Neural cell (in vitro differentiated cells): Measurements from ENCODE around the gene ADD2. TPM values are rescaled to one million over a fixed set of nuclear protein-coding genes. Genes with fewer than 3 reads are reported as not detected.

Experiments
- H2AFZ ChIP-seq: fragments of 200-600, 300-800 bp; sonication (generic), shearing (Covaris generic); 2 replicates; pipeline ENCODE4 v1.6.0; 2014; ENCODE audit warnings: low read depth, mild to moderate bottlenecking, antibody characterized with exemption, low read length, moderate library complexity
- H3F3A ChIP-seq: fragments of 200-600 bp; shearing (Covaris generic); 2 replicates; pipeline ENCODE4 v1.6.1; 2016; ENCODE audit warnings: mild to moderate bottlenecking, moderate library complexity, mixed read lengths, antibody characterized with exemption, low read length; ENCODE audit not compliant: insufficient read depth, poor library complexity, severe bottlenecking
- H3K27ac ChIP-seq: fragments of 200-600, 300-800 bp; sonication (generic), shearing (Covaris generic); 2 replicates; pipeline ENCODE4 v1.5.1; 2014; ENCODE audit warnings: mild to moderate bottlenecking, low read length, moderate library complexity
- H3K27me3 ChIP-seq: fragments of 300-800, 200-600 bp; sonication (generic), shearing (Covaris generic); 2 replicates; pipeline ENCODE4 v1.6.0; 2014; ENCODE audit warnings: mild to moderate bottlenecking, low read depth, low read length, moderate library complexity; ENCODE audit not compliant: insufficient read depth
- H3K36me3 ChIP-seq: fragments of 300-800, 200-600 bp; sonication (generic), shearing (Covaris generic); 2 replicates; pipeline ENCODE4 v1.5.1; 2014; ENCODE audit warnings: mild to moderate bottlenecking, antibody characterized with exemption, low read length, moderate library complexity; ENCODE audit not compliant: insufficient read depth
- H3K4me2 ChIP-seq: fragments of 300-800, 200-600 bp; sonication (generic), shearing (Covaris generic); 2 replicates; pipeline ENCODE4 v1.6.0; 2014; ENCODE audit warnings: mild to moderate bottlenecking, low read length
- H3K4me3 ChIP-seq: fragments of 300-800, 200-600 bp; sonication (generic), shearing (Covaris generic); 2 replicates; pipeline ENCODE4 v1.5.1; 2014; ENCODE audit warnings: mild to moderate bottlenecking, low read length, moderate library complexity
- H3K79me2 ChIP-seq: fragments of 200-600 bp; shearing (Covaris generic); replicated peaks from 2 replicates; pipeline ENCODE4 v1.6.0; 2014; ENCODE audit warnings: mild to moderate bottlenecking, low read length, moderate library complexity; ENCODE audit not compliant: insufficient read depth
- H3K9ac ChIP-seq: fragments of 300-800, 200-600 bp; sonication (generic), shearing (Covaris generic); 2 replicates; pipeline ENCODE4 v1.6.1; 2016; ENCODE audit warnings: mild to moderate bottlenecking, low read length, mixed read lengths
- H3K9me2 ChIP-seq: fragments of 200-600 bp; shearing (Covaris generic); 2 replicates; pipeline ENCODE4 v1.6.1; 2016; ENCODE audit warnings: mild to moderate bottlenecking, low read length, mixed read lengths; ENCODE audit not compliant: insufficient read depth
- H3K9me3 ChIP-seq: fragments of 200-600, 300-800 bp; sonication (generic), shearing (Covaris generic); 2 replicates; pipeline ENCODE4 v1.6.1; 2016; ENCODE audit warnings: mild to moderate bottlenecking, mixed run types, low read length, moderate library complexity, mixed read lengths
- H4K20me1 ChIP-seq: fragments of 200-600 bp; shearing (Covaris generic); 2 replicates; pipeline ENCODE4 v1.6.1; 2016; ENCODE audit warnings: mild to moderate bottlenecking, mixed run types; ENCODE audit not compliant: insufficient read depth
- CTCF ChIP-seq: fragments of 450-650 bp; IDR thresholded peaks from 2 replicates; pipeline ENCODE4 v1.5.1; 2014; ENCODE audit warnings: antibody characterized with exemption, mild to moderate bottlenecking, moderate library complexity; ENCODE audit not compliant: poor library complexity, severe bottlenecking
- EP300 ChIP-seq: fragments of 450-650 bp; conservative IDR thresholded peaks from 2 replicates; pipeline ENCODE4 v1.6.1; 2014; ENCODE audit warnings: antibody characterized with exemption, mild to moderate bottlenecking, moderate library complexity; ENCODE audit not compliant: poor library complexity, severe bottlenecking
- EZH2 ChIP-seq: fragments of 200-600, 300-800 bp; shearing (Covaris generic), sonication (generic); IDR thresholded peaks from 2 replicates; pipeline ENCODE4 v1.6.1; 2014; ENCODE audit warnings: antibody characterized with exemption, low read length, borderline replicate concordance, mild to moderate bottlenecking; ENCODE audit not compliant: insufficient read depth, poor library complexity, severe bottlenecking
- MXI1 ChIP-seq: fragments of 450-650 bp; conservative IDR thresholded peaks from 2 replicates; pipeline ENCODE4 v1.6.1; 2014; ENCODE audit warnings: antibody characterized with exemption, mild to moderate bottlenecking; ENCODE audit not compliant: poor library complexity, severe bottlenecking
- POLR2AphosphoS5 ChIP-seq: IDR thresholded peaks from 2 replicates; pipeline ENCODE4 v1.6.1; 2012
- RAD21 ChIP-seq: fragments of 450-650 bp; conservative IDR thresholded peaks from 2 replicates; pipeline ENCODE4 v1.6.1; 2014; ENCODE audit warnings: antibody characterized with exemption, mild to moderate bottlenecking, moderate library complexity
- REST ChIP-seq: IDR thresholded peaks from 2 replicates; pipeline ENCODE4 v1.6.1; 2012; ENCODE audit warnings: borderline replicate concordance
- SMC3 ChIP-seq: fragments of 450-650 bp; conservative IDR thresholded peaks from 2 replicates; pipeline ENCODE4 v1.6.1; 2014; ENCODE audit warnings: antibody characterized with exemption, mild to moderate bottlenecking, moderate library complexity; ENCODE audit not compliant: poor library complexity
- TAF1 ChIP-seq: IDR thresholded peaks from 2 replicates; pipeline ENCODE4 v1.6.1; 2012; ENCODE audit warnings: low read depth
- polyA plus RNA-seq: library from polyadenylated mRNA; depleted of rRNA; stranded (reverse); fragments of >200 nt; gene quantifications from 2 replicates; pipeline ENCODE4 v1.2.3, GENCODE V29; 2014

ADD2 gene
- polyA plus RNA-seq, 1 donor from 2014 or later = 52.5 TPM

GRCh38 chr2:70765507-70765906, 2.5 kb downstream of the ADD2 start:
- Histone ChIP-seq H3K27me3 (no peaks in the 10 kb centered on the region), H2AFZ (no peak overlapping the region), H3K9me3 (no peaks in the 10 kb centered on the region), H3K9ac (no peak overlapping the region), H4K20me1 (no peaks in the 10 kb centered on the region), H3K36me3 (no peaks in the 10 kb centered on the region), H3K9me2 (no peaks in the 10 kb centered on the region), H3K27ac (no peak overlapping the region), H3F3A (no peaks in the 10 kb centered on the region), H3K4me2 (peak overlapping the region; percentile 98), H3K4me3 (peak overlapping the region; percentile 97), H3K79me2 (peaks cover 54% of the 10 kb centered on the region)
- TF ChIP-seq EZH2 (no peak), RAD21 (no peak), EP300 (no peak), SMC3 (no peak), MXI1 (no peak), TAF1 (no peak), CTCF (no peak), POLR2AphosphoS5 (no peak)

- H3K9ac ChIP-seq = no peak overlapping the region
- H3K27ac ChIP-seq = no peak overlapping the region
- H3K4me3 ChIP-seq = no peak overlapping the region
- TF ChIP-seq EP300 (no peak), CTCF (no peak), REST (no peak), TAF1 (no peak), MXI1 (no peak), POLR2AphosphoS5 (no peak), SMC3 (no peak), EZH2 (no peak), RAD21 (no peak)
- no peaks in the 10 kb centered on the region for H3K9me2 ChIP-seq
- no peaks in the 10 kb centered on the region for H3K36me3 ChIP-seq
- H3F3A ChIP-seq = no peaks in the 10 kb centered on the region
- no peaks in the 10 kb centered on the region for H3K9me3 ChIP-seq
- peaks cover 76% of the 10 kb centered on the region for H3K79me2 ChIP-seq
- H3K4me2 ChIP-seq = no peak overlapping the region
- no peak overlapping the region for H2AFZ ChIP-seq
- H4K20me1 ChIP-seq = no peaks in the 10 kb centered on the region
- no peaks in the 10 kb centered on the region for H3K27me3 ChIP-seq
Measured at GRCh38 chr2:70759446-70759845, 8.6 kb downstream of the ADD2 start.
